GM18505 (cell line): ENCODE measurements around the gene PAPPA2.

Experiments
- ATAC-seq: cut with Tn5 transposase; IDR thresholded peaks from one replicate; pipeline ENCODE4 v1.9.1; 2021; ENCODE audit not compliant: unreplicated experiment
- POLR2A ChIP-seq: IDR thresholded peaks from 4 replicates; pipeline ENCODE4 v1.6.1; 2011; ENCODE audit warnings: borderline replicate concordance; ENCODE audit not compliant: insufficient read depth, insufficient read length; ENCODE audit errors: extremely low read depth

The PAPPA2 gene

GRCh38 chr1:176775378-176775777 lies 312.4 kb downstream of the PAPPA2 start:
- no peak for TF ChIP-seq POLR2A
- ATAC-seq, result no peak

DNA sequence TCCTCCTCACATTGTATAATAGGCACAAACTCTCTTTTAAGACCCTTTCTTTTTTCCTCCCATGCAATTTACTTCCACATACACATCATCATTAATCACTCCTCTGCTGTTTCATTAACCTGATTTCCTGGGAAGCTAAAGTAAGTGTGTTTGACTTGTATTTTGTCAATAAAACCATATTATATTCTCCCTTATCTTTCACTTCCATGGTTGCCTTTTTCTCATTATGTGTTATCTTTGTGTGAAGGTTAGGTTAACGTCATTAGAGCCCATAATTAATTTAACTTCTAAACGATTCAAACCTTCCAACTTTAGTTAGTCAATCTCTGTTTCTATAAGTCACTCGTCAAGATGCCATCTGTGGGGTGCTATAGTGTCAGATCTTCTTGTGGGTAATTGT lies 313.0 kb downstream of the PAPPA2 start:
- TF ChIP-seq POLR2A, result no peak

DNA sequence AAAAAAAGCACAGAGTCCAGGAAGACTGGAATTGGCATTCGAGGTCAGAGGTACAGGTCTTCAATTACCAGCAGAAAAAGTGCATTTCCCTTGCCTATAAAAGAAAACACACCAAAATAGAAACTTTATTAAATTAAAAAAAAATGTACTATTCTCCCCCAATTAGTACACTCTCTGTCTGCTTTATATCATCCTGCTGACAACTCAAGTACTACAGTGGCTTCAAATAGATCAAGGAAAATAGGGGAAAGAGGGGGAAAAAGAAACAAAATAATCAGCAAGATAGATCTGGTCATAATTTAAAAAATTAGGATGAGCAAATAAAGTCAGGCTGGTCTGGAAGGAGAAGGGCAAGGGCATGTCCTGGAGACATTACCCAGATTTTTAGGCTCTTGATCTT lies 315.1 kb downstream of the PAPPA2 start:
- ATAC-seq, result no peak
- no peak for TF ChIP-seq POLR2A

More for the DNA sequence above, 313.0 kb downstream of the PAPPA2 start:
- no peak for ATAC-seq

- ATAC-seq, result no peak
- TF ChIP-seq POLR2A, result no peak
Measured at GRCh38 chr1:176779992-176780328, 317.0 kb downstream of the PAPPA2 start.

DNA sequence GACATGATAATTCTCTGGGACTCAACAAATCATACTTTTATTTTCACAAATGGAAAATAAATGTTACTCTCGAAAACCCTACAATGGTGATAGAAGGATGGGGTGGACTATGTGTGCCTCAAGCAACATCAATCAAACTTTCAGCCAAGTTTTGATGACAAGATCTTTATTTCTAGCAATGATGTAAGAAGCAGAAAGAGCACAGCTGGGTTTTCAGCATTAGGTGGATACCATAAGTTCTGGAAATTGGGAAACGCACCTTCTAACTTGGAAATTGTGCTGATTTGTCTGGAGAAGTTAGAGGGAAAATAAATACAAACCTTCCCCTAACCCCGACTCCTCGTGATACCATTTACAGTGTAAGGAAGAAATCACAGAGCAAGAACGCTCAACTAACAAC lies 320.3 kb downstream of the PAPPA2 start:
- ATAC-seq, result no peak
- no peak for TF ChIP-seq POLR2A

DNA sequence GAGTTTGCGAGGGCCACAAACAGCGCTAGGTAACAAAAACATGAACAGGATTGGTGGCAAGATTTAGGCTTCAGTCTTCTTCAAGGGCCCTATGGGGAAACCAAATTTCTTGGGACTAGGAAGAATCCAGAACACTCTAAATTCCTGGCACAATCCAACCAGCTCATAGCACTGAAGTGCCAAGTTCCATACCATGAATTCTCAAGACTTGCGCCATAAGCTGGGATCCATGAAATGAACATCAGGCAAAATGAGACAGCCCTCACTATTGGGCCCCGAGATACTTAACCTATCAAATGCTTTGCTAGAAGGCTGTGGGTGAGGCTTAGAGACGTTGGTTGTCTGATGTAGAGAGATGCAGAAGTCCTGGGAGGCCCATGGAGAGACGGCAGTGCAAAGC lies 322.1 kb downstream of the PAPPA2 start:
- no peak for TF ChIP-seq POLR2A
- no peak for ATAC-seq

GRCh38 chr1:176785791-176786190 lies 322.8 kb downstream of the PAPPA2 start:
- no peak for ATAC-seq
- no peak for TF ChIP-seq POLR2A

DNA sequence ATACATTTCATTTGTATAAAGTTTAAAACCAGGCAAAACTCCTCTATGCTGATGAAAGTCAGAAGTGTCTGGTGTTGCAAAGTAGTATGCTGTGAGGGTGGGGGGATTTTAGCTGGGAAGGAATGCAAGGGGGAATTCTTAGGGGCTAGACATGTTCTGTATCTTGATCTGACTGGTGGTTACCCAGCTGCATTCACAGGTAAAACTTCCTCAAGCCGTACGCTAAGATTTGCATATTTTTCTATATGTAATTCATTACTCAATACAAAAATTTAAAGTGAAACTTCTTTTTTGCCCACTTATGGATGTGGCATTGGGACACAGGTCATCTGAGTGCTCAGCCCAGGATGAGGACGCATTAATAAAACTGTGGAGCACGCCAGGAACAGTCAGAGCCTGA lies 323.3 kb downstream of the PAPPA2 start:
- ATAC-seq, result no peak
- TF ChIP-seq POLR2A, result no peak

GRCh38 chr1:176789571-176790090 lies 326.7 kb downstream of the PAPPA2 start:
- no peak for TF ChIP-seq POLR2A
- ATAC-seq, result no peak

GRCh38 chr1:176790786-176791185 lies 327.8 kb downstream of the PAPPA2 start:
- ATAC-seq, result no peak
- TF ChIP-seq POLR2A, result no peak

- TF ChIP-seq POLR2A, result no peak
- no peak for ATAC-seq
Measured at GRCh38 chr1:176791906-176792305, 328.9 kb downstream of the PAPPA2 start.

- ATAC-seq, result no peak
- no peak for TF ChIP-seq POLR2A
Measured at GRCh38 chr1:176794897-176795508, 332.0 kb downstream of the PAPPA2 start.

DNA sequence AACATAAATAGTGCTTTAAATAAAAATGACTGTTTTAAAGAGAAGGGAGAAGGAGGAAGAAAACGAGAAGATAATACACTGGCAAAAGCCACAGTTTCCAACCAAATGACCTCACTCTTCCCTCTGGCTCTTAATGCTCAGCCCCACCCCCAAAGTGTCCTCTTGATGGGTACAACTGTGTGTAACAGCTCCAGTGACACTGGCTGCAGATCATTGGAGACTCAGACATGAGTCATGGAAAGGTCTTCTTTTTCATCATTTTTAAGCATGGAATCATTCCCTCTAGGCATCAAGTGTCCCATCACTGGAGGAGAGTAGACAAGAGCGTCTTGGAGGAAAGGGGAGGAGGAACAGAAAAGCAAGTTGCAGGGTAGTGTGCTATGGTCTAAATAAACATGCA lies 333.0 kb downstream of the PAPPA2 start:
- no peak for ATAC-seq
- TF ChIP-seq POLR2A, result no peak

GRCh38 chr1:176796583-176796982 lies 333.6 kb downstream of the PAPPA2 start:
- ATAC-seq, result no peak

DNA sequence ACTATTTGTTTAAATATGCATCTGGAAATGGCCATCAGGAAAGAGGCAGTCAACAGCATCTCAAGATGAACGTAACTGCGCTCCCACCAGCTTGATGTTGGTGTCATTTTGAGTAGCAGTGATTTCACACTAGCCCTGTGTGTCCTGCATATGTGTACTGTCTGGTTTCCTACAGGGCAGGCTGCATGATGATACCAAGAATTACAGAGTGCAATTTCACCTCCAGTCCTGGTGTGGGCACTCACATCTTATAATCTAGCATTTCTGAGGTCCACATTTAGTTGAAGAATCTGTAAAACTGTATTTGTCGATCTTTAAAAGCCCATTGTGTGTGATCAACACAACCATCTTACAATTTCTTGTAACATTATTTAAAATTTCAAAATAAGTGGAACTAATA lies 336.4 kb downstream of the PAPPA2 start:
- ATAC-seq, result no peak
- TF ChIP-seq POLR2A, result no peak

More at GRCh38 chr1:176796583-176796982, 333.6 kb downstream of the PAPPA2 start:
- no peak for TF ChIP-seq POLR2A
